ENCODE data around the gene HECTD1.
A peak's percentile ranks its signal among the peaks of the same experiment; 100 is the strongest.
"Not testable (repeated sequence)": the region's sequence is repeated elsewhere in the genome, so short reads cannot be mapped to it uniquely, and the experiment has no call there.

Gene HECTD1

DNA sequence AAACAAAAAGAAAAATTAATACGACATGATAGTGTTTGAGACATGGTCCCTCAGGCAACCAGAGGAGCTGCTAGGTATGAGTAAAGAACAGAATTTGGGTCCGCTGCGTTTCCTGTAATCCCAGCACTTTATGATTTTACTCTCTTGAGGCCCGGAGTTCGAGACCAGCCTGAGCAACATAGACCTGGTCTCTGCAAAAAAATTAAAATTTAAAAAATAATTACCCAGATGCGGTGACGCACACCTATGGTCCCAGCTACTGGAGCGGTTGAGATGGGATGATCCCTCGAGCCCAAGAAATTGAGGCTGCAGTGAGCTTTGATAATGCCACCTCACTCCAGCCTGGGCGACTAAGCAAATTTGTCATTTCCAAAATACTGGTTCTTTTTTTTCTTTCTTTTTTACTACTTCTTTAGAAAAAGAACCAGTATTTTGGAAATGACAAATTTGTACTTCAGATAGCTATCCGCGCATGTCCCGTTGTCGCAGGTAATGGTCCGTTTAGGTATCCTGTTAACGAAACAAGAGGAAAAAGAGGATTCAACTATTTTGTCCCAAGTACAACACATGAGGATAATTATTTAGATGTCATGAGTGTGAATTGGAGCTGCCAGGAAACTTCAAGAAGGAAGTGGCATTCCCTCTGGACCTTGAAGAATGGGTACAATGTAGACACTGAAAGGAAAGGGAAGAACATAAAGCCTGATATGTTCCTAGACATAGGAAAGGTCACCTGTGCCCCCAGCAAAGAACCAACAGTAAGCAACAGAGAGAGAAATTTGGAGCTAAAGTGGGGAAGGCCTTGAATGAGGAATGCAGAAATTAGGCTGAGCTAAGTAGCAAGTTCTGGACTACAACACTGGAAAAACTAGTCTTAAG lies 1.2 kb upstream of the HECTD1 start:
- Mint-ChIP-seq H3K4me1 (peaks cover 43% of the 10 kb centered on the region), H3K9me3 (no peaks in the 10 kb centered on the region), H3K27ac (peak overlapping the region; percentile 99), H3K36me3 (ENCODE audit: low read depth) (peaks cover 20% of the 10 kb centered on the region), H3K27me3 (peaks cover 5% of the 10 kb centered on the region), H3K4me3 (peak overlapping the region; percentile 91)
- DNase-seq = peak; percentile 46
- ATAC-seq = no peak

DNA sequence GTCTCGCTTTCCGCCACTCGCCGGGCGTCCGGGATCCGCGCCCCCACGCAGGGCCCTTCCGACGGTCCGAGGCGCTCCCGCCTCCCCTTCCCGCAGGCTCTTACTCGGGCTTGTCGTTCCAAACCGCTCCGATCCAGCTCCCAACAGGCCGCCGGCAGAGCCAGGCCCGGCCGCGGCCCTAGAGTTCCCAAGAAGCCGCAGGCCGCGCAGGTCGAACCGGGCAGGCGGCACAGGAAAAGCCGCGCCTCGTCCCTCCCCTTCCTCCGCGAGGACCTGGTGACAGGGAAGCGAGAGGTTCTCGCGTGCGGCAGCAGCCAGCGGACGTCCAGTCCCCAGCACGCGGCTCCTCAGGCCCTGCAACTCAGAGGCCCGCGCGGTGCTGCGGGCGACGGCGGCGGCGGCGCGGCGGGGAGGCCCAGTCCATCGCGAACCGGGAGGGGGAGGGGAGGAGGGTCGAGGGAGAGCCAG lies 272 bp downstream of the HECTD1 start:
- H3K4me1 Mint-ChIP-seq = peaks cover 52% of the 10 kb centered on the region
- H3K36me3 Mint-ChIP-seq (ENCODE audit: low read depth) = peaks cover 31% of the 10 kb centered on the region
- peak; percentile 17 for ATAC-seq
- peaks cover 5% of the 10 kb centered on the region for H3K27me3 Mint-ChIP-seq
- peak overlapping the region; percentile 92 for H3K27ac Mint-ChIP-seq
- no peaks in the 10 kb centered on the region for H3K9me3 Mint-ChIP-seq
- H3K4me3 Mint-ChIP-seq = peak overlapping the region; percentile 81
- no peak for DNase-seq

- H3K4me1 Mint-ChIP-seq = peaks cover 54% of the 10 kb centered on the region
- ATAC-seq (peak; percentile 3), DNase-seq (peak; percentile 67)
- H3K4me3 Mint-ChIP-seq = peak overlapping the region; percentile 81
- H3K27ac Mint-ChIP-seq = peak overlapping the region; percentile 92
- H3K9me3 Mint-ChIP-seq = no peaks in the 10 kb centered on the region
- H3K36me3 Mint-ChIP-seq (ENCODE audit: low read depth) = peaks cover 35% of the 10 kb centered on the region
- peaks cover 5% of the 10 kb centered on the region for H3K27me3 Mint-ChIP-seq
Measured at GRCh38 chr14:31206536-31207286, 882 bp downstream of the HECTD1 start.

DNA sequence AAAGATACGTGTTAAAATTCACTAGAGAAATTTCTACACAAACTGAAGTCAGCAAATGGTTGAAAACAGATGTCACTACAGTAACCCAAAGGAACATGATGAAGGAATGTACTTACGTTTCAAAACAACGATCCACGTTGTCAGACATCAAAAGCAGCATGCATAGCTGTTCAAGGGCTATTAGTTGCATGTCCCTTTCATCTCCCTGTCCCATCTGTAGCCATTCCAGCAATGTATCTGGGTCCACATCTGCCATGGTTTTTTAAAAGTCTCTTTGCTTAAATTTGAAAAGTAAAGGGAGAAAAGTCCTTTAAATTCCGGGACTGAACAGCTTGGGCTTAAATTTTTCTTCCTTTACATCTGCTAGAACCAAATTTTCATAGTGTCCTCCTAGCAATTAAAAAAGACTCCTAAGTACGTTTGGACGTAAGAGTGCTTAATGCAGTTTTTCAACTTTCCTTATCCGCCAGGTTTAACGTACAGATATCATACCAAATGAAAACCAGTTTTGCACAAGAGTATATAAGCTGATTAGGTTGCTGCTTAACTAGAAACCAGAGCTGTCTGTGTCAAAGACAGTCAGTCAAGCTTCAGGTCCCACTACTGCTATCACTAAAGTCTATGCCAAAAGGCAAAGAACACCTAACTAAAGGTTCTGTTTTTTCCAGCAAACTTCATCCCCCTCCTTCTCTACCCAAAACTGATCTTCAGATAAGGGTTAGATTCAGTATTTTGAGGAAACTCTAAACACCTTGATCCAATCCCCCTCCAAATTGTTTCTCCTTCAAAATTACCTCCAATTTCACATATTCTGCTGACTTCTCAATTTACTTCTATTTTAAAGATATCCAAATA lies 1.7 kb downstream of the HECTD1 start:
- no peak for ATAC-seq
- no peaks in the 10 kb centered on the region for H3K9me3 Mint-ChIP-seq
- peaks cover 38% of the 10 kb centered on the region for H3K36me3 Mint-ChIP-seq (ENCODE audit: low read depth)
- peak overlapping the region; percentile 81 for H3K4me3 Mint-ChIP-seq
- no peak for DNase-seq
- peaks cover 57% of the 10 kb centered on the region for H3K4me1 Mint-ChIP-seq
- H3K27ac Mint-ChIP-seq = peak overlapping the region; percentile 83
- peaks cover 5% of the 10 kb centered on the region for H3K27me3 Mint-ChIP-seq

DNA sequence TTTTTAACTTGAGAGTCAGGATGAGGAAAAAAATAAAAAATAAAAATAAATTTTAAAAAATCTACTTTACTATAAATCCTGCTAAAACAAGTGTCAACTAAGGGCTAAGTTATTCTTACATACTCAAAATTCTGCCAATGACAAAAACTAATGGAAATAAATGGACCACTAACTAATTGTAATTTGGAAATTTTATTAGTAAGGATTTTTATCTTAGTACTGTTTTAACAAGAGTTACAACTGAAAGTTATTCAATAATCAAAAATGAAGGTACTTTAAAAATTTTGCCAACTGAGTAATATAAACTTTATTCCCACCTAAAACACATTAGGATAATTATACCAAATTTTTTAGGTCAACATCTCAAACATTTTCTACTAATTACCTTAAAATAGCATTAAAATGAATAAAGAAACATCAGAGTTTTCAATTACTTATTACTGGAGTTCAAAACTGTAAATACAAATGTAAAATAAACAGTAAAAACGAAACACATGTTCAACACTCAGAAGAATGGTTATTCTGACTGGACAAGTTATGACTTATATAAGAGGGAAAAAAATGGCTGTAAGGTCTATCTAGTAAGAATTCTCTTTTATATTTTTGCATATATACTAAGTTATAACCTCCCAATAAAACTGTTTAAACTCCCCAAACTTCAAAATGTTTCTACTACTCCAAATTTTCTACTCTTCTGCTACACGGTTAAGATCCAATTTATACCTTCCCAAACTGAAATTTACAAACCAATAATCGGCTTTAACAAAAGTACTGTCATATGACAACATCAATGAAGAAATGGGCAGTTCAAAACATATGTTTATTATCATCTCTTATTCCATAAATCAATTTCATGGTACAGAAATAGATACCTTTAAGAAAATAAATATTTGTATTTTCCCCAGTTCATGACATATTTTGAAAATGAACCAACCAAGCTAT lies 2.7 kb downstream of the HECTD1 start:
- peaks cover 61% of the 10 kb centered on the region for H3K4me1 Mint-ChIP-seq

GRCh38 chr14:31203899-31204592 lies 3.5 kb downstream of the HECTD1 start:
- not testable (repeated sequence) for H3K4me3 Mint-ChIP-seq, DNase-seq, H3K27me3 Mint-ChIP-seq, ATAC-seq, H3K27ac Mint-ChIP-seq, H3K9me3 Mint-ChIP-seq
- Mint-ChIP-seq H3K4me1 (peaks cover 58% of the 10 kb centered on the region), H3K36me3 (ENCODE audit: low read depth) (peaks cover 50% of the 10 kb centered on the region)

More for the DNA sequence above, 2.7 kb downstream of the HECTD1 start:
- Mint-ChIP-seq H3K4me3 (peak overlapping the region; percentile 81), H3K36me3 (ENCODE audit: low read depth) (peaks cover 46% of the 10 kb centered on the region), H3K27me3 (peaks cover 5% of the 10 kb centered on the region), H3K27ac (peak overlapping the region; percentile 6), H3K9me3 (no peaks in the 10 kb centered on the region)
- no peak for DNase-seq
- no peak for ATAC-seq

DNA sequence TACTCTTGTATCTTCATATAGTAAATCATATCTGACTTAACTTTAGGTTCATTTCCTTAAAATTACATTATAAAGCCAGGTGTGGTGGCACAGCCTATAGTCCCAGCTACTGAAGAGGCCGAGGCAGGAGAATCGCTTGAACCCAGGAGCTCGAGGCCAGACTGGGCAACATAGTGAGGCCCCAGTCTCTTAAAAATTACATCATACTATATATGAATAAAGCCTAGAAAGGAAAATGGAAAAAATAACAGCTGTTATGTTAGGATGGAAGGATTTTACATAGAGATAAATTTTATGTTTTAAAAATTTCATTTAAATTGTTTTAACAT lies 4.2 kb downstream of the HECTD1 start:
- peaks cover 5% of the 10 kb centered on the region for H3K27me3 Mint-ChIP-seq
- DNase-seq (no peak), ATAC-seq (no peak)
- peaks cover 58% of the 10 kb centered on the region for H3K4me1 Mint-ChIP-seq
- H3K9me3 Mint-ChIP-seq = no peaks in the 10 kb centered on the region
- H3K36me3 Mint-ChIP-seq (ENCODE audit: low read depth) = peaks cover 55% of the 10 kb centered on the region
- no peak overlapping the region for H3K27ac Mint-ChIP-seq
- no peak overlapping the region for H3K4me3 Mint-ChIP-seq

DNA sequence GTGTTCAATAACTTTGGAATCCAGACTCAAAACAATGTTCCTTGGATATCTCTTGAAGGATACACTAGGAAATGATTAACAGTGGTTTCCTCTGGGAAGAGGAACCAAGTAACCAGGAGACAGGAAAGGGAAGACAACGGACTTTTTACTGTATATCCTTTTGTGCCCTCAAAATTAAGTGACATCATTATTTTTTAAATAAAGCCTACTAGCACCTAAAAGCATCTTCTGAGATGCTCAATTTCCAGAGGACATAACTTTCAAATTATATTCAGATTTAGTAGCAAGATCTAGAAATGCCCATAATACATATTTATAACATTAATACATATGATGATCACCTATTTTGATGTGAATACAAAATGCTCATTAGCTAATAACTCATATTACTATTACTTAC lies 6.5 kb downstream of the HECTD1 start:
- H3K36me3 Mint-ChIP-seq (ENCODE audit: low read depth) = peaks cover 70% of the 10 kb centered on the region
- no peaks in the 10 kb centered on the region for H3K9me3 Mint-ChIP-seq
- ATAC-seq (no peak), DNase-seq (no peak)
- H3K27me3 Mint-ChIP-seq = no peaks in the 10 kb centered on the region
- H3K27ac Mint-ChIP-seq = peak overlapping the region; percentile 57
- H3K4me1 Mint-ChIP-seq = peaks cover 69% of the 10 kb centered on the region
- H3K4me3 Mint-ChIP-seq = no peak overlapping the region

- H3K9me3 Mint-ChIP-seq = no peaks in the 10 kb centered on the region
- peaks cover 69% of the 10 kb centered on the region for H3K4me1 Mint-ChIP-seq
- no peak for ATAC-seq
- H3K4me3 Mint-ChIP-seq = no peak overlapping the region
- H3K27me3 Mint-ChIP-seq = no peaks in the 10 kb centered on the region
- H3K27ac Mint-ChIP-seq = peak overlapping the region; percentile 57
- no peak for DNase-seq
- peaks cover 67% of the 10 kb centered on the region for H3K36me3 Mint-ChIP-seq (ENCODE audit: low read depth)
Measured at GRCh38 chr14:31200702-31200990, 6.9 kb downstream of the HECTD1 start.

- Mint-ChIP-seq H3K36me3 (ENCODE audit: low read depth) (peaks cover 50% of the 10 kb centered on the region), H3K27ac (peak overlapping the region; percentile 73), H3K27me3 (no peaks in the 10 kb centered on the region), H3K4me1 (peaks cover 66% of the 10 kb centered on the region), H3K4me3 (no peak overlapping the region), H3K9me3 (no peaks in the 10 kb centered on the region)
- ATAC-seq (peak; percentile 66), DNase-seq (no peak)
Measured at GRCh38 chr14:31197671-31198070, 9.9 kb downstream of the HECTD1 start.

DNA sequence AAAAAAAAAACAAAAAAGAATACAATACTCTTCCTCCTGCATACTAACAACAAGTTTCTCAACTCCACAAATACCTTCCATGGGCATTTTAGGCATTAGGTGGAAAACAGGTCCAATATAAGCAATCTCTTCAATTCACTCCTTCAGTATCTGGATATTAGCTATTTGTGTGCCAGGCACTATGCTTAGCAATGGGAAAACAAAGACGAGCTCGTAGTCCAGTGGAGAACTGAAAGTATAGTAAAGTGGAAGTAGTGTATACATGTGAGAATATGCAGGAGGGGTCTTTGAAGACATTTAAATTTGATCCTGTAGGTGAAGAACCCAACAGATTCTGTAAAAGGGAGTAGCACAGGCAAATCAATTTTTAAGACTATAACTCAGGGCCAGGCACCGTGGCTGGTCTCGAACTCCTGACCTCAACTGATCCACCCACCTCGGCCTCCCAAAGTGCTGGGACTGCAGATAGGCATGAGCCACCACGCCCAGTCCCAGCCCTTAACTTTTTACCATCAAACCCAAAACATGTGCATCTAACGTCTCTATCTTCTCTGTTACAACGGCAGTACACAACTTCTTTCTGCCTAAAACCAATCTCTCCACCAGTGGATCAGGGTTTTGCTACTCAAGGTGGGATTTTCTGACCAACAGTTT lies 10.6 kb downstream of the HECTD1 start:
- peak overlapping the region; percentile 73 for H3K27ac Mint-ChIP-seq
- H3K27me3 Mint-ChIP-seq = no peaks in the 10 kb centered on the region
- H3K4me3 Mint-ChIP-seq = no peak overlapping the region
- H3K36me3 Mint-ChIP-seq (ENCODE audit: low read depth) = peaks cover 44% of the 10 kb centered on the region
- ATAC-seq = no peak
- H3K4me1 Mint-ChIP-seq = peaks cover 62% of the 10 kb centered on the region
- no peaks in the 10 kb centered on the region for H3K9me3 Mint-ChIP-seq
- no peak for DNase-seq

DNA sequence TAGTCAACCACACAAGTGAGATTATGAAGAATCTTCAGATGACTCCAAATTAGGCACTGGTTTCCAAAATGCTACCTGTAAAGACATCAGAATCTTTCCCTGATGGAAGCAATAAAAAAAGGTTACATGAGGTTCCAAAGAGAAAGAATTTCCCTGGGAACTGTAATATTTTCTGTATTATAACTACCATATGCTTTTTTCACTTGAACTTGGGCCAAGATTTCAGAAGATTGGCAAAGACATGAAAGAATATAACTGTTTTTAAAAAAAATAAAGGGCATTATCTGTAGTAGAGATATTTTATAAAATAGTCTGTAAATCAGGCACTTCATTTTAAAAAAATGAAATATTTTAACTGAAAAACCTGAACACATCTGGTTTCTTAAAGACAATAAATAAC lies 12.9 kb downstream of the HECTD1 start:
- ATAC-seq (no peak), DNase-seq (no peak)
- H3K4me3 Mint-ChIP-seq = no peak overlapping the region
- H3K27me3 Mint-ChIP-seq = no peaks in the 10 kb centered on the region
- H3K4me1 Mint-ChIP-seq = peaks cover 47% of the 10 kb centered on the region
- no peaks in the 10 kb centered on the region for H3K9me3 Mint-ChIP-seq
- peak overlapping the region; percentile 52 for H3K27ac Mint-ChIP-seq
- H3K36me3 Mint-ChIP-seq (ENCODE audit: low read depth) = peaks cover 40% of the 10 kb centered on the region

- Mint-ChIP-seq H3K36me3 (ENCODE audit: low read depth) (peaks cover 38% of the 10 kb centered on the region), H3K4me1 (peaks cover 47% of the 10 kb centered on the region)
Measured at GRCh38 chr14:31194095-31194494, 13.5 kb downstream of the HECTD1 start.

More at GRCh38 chr14:31194095-31194494, 13.5 kb downstream of the HECTD1 start:
- Mint-ChIP-seq H3K27me3 (no peaks in the 10 kb centered on the region), H3K9me3 (no peaks in the 10 kb centered on the region), H3K27ac (peak overlapping the region; percentile 38), H3K4me3 (no peak overlapping the region)
- ATAC-seq = peak; percentile 69
- DNase-seq = no peak
